HG03457 (cell line): ENCODE data around the gene PPP6R2.

Experiments
- ATAC-seq: cut with Tn5 transposase; IDR thresholded peaks from one replicate; pipeline ENCODE4 v1.9.1; 2021; ENCODE audit warnings: moderate number of reproducible peaks; ENCODE audit not compliant: unreplicated experiment

Gene PPP6R2

GRCh38 chr22:50342651-50343540 lies at the start of gene PPP6R2:
Gene PPP6R2, plus strand, starts transcription at chr22:50343327. Its CDS starts 50,582 bp downstream, at chr22:50393909.
- ATAC-seq, result no peak

- ATAC-seq, result no peak
Measured at GRCh38 chr22:50293441-50294318, 49.4 kb upstream of the PPP6R2 start.

- no peak for ATAC-seq
Measured at GRCh38 chr22:50294319-50294656, 48.8 kb upstream of the PPP6R2 start.

- no peak for ATAC-seq
Measured at GRCh38 chr22:50296658-50297490, 46.3 kb upstream of the PPP6R2 start.

- ATAC-seq, result no peak
Measured at GRCh38 chr22:50297510-50298265, 45.4 kb upstream of the PPP6R2 start.

GRCh38 chr22:50298266-50298637 lies 44.9 kb upstream of the PPP6R2 start:
- no peak for ATAC-seq

GRCh38 chr22:50298937-50299784 lies 44.0 kb upstream of the PPP6R2 start:
- ATAC-seq, result no peak

GRCh38 chr22:50299785-50300619 lies 43.1 kb upstream of the PPP6R2 start:
- ATAC-seq, result no peak

- ATAC-seq, result no peak
Measured at GRCh38 chr22:50300620-50301257, 42.4 kb upstream of the PPP6R2 start.

GRCh38 chr22:50301581-50301991 lies 41.5 kb upstream of the PPP6R2 start:
- ATAC-seq, result no peak

- ATAC-seq, result no peak
Measured at GRCh38 chr22:50302041-50302541, 41.0 kb upstream of the PPP6R2 start.

GRCh38 chr22:50302564-50302963 lies 40.6 kb upstream of the PPP6R2 start:
- no peak for ATAC-seq

- ATAC-seq, result no peak
Measured at GRCh38 chr22:50303515-50303847, 39.6 kb upstream of the PPP6R2 start.

- ATAC-seq, result no peak
Measured at GRCh38 chr22:50303848-50304527, 39.1 kb upstream of the PPP6R2 start.

GRCh38 chr22:50304528-50305392 lies 38.4 kb upstream of the PPP6R2 start:
- ATAC-seq, result no peak

- no peak for ATAC-seq
Measured at GRCh38 chr22:50305393-50305922, 37.7 kb upstream of the PPP6R2 start.
